HG03108 (cell line): Measurements from ENCODE around the gene FRMPD4.
A peak's percentile ranks its signal among the peaks of the same experiment; 100 is the strongest.

Source experiments
- ATAC-seq: cut with Tn5 transposase; IDR thresholded peaks from one replicate; pipeline ENCODE4 v1.9.1; 2021; ENCODE audit warnings: moderate library complexity; ENCODE audit not compliant: unreplicated experiment

FRMPD4 gene

GRCh38 chrX:12423346-12423745, 285.1 kb downstream of the FRMPD4 start:
- no peak for ATAC-seq

DNA sequence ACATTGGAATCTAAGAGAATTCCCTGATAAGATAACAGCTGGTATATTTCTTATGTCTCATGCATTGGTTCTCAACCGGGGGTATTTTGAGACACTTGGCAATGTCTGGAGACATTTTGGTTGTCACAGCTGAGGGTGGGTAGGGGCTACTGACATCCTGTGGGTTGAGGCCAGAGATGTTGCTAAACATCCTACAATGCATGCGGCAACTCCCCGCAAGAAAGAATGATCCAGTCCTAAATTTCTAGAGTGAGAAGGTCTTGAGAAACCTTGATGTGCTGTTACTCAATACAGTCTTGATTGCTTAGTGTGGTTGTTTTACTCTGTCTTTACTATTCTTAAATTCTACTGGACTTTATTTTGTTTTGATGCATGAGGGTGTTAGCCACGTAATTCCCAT, 287.2 kb downstream of the FRMPD4 start:
- no peak for ATAC-seq

- ATAC-seq, result no peak
These were observed 288.1 kb downstream of the FRMPD4 start for GRCh38 chrX:12426420-12426819.

GRCh38 chrX:12434493-12434892, 296.2 kb downstream of the FRMPD4 start:
- ATAC-seq, result no peak

- no peak for ATAC-seq
These were observed 301.1 kb downstream of the FRMPD4 start for GRCh38 chrX:12439416-12439815.

DNA sequence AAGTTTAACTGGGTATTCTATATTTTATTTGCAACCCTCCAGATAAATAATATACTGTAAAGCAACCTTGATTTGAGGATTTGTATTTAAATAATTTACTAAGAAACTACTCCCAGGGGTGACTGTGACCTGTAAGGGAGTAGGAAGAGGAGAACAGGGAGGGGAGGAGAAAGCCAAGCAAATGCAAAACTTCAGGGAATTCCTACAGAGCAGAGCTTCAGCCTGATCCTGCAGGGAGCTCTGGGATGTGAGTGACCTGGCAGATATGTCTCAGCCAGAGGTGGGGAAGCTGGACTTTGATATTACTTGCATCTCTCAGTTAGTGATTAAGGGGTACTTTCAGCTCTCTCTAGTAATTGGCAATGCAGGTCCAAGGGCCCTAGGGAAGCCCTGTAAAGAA, 302.0 kb downstream of the FRMPD4 start:
- ATAC-seq, result no peak

GRCh38 chrX:12441381-12442128, 303.3 kb downstream of the FRMPD4 start:
- no peak for ATAC-seq

DNA sequence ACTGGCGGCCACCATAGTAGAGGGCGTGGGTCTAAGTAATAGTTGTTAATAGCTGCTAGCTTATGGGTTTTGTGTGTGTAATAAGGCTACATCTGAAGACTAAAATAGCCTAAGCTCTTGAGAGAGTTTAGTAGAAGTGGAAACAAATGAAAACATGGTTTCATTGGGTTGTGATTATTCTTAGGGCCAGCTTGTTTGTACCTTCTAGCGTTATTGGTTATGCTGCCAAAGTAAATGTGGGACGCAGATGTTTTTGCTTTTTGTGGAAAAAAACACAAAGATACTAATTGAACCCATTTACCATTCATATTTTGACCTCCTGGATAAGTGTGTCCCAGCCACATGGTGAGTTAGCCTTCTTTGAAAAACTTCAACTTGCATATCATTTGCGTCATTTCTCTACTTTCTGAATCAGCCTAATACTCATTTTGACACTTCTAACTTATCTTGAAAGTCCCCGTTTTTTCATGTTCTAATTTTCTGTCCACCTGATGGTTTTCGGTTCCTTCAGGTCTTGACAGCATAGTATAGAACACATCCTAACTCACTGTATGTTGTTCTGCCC, 305.3 kb downstream of the FRMPD4 start:
- ATAC-seq, result peak; percentile 90

DNA sequence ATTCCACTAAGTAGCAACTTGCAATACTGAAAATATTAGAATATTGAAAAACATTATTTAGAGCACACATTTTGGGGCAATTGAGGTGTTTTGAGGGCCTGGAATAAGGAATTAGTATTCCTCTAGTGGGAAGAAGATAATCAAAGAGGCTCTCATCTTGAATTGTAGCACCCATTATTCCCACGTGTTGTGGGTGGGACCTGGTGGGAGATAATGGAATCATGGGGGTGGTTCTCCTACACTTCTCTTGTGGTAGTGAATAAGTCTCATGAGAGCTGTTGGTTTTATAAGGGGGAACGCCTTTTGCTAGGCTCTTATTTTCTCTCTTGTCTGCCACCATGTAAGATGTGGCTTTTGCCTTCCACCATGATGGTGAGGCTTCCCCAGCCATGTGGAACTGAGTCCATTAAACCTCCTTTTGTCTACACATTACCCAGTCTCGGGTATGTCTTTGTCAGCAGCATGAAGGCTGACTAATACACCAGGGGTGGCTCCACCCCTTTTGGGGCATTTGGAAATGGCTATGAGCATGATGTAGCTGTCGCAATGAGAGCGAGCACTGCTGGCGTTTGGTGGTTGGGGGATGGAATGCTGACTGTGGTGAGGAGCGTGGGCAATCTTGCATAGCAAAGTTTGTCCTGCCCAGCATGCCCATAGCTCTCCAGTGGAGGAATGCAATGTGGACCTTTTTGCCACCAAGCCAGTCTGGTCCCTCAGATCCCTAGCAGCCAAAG, 308.2 kb downstream of the FRMPD4 start:
- no peak for ATAC-seq

GRCh38 chrX:12447448-12448064, 309.3 kb downstream of the FRMPD4 start:
- ATAC-seq, result no peak

GRCh38 chrX:12452268-12452667, 314.0 kb downstream of the FRMPD4 start:
- no peak for ATAC-seq

DNA sequence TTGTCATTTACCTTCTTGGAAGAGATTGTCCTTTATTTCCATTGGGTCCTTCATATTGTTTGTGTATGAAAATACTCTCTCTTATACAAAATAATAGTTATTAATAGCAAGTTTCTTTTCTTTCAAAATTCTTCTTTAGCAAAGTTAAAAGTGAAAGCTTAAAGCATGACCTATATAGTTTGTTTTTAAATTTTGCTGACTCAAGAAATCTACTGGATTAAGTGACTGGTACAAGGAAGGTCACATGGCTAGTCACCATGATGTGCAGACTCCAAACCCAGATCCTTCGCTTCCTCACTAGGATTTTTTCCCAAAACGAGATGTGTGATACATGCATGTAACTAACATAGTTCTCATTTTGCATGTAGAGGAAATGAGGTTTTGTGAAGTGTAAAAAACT, 322.7 kb downstream of the FRMPD4 start:
- no peak for ATAC-seq

GRCh38 chrX:12463052-12463451, 324.8 kb downstream of the FRMPD4 start:
- no peak for ATAC-seq

GRCh38 chrX:12463873-12464272, 325.6 kb downstream of the FRMPD4 start:
- ATAC-seq, result no peak

GRCh38 chrX:12467321-12467720, 329.0 kb downstream of the FRMPD4 start:
- ATAC-seq, result no peak

DNA sequence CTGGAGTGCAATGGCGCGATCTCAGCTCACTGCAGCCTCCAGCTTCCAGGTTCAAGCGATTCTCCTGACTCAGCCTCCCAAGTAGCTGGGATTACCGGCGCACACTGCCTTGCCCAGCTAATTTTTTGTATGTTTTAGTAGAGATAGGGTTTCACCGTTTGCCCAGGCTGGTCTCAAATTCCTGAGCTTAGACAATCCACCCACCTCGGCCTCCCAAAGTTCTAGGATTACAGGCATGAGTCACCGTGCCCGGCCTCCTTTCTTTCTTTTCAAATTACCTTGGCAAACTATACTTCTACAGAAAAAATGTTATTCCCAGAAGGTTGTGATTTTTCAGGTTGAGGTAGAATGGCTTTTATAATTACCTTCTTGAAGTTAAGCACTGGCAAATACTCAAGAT, 331.0 kb downstream of the FRMPD4 start:
- ATAC-seq, result no peak

- no peak for ATAC-seq
These were observed 332.8 kb downstream of the FRMPD4 start for GRCh38 chrX:12471061-12471460.

- no peak for ATAC-seq
These were observed 342.7 kb downstream of the FRMPD4 start for GRCh38 chrX:12480956-12481355.

- ATAC-seq, result no peak
These were observed 349.9 kb downstream of the FRMPD4 start for GRCh38 chrX:12488220-12488619.

DNA sequence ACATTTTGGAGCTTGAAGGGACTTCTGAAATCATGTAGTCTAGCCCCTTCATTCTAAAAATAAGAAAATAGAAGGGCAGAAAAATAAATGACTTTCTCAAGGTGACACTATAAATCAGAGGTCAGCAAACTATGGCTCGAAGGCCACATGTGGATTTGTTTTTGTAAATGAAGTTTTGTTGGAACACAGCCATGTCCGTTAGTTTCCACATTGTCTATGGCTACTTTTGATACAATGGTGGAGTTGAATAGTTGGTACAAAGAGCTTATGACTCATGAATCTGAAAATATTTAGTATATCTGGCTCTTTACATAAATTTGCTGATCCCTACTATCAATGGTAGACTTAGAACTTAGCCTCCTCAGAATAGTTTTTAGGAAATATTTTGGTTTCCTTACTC, 350.5 kb downstream of the FRMPD4 start:
- no peak for ATAC-seq

GRCh38 chrX:12489341-12489740, 351.1 kb downstream of the FRMPD4 start:
- ATAC-seq, result no peak
